Activated naive CD4-positive, alpha-beta T cell treated with anti-CD3 and anti-CD28 coated beads, Interleukin-2, amount 10 ng/mL, durations not matched to agents 7 days and 5 days (primary cell): ENCODE results near the gene KPNA5.
A peak's percentile ranks its signal among the peaks of the same experiment; 100 is the strongest.
"Not testable (repeated sequence)": the region's sequence is repeated elsewhere in the genome, so short reads cannot be mapped to it uniquely, and the experiment has no call there.

Source experiments
- CTCF ChIA-PET: fragments of 350-600 bp; sonication (Branson Sonifier 250); formaldehyde crosslinking; loops from one replicate; lab custom pipeline; 2021; ENCODE audit warnings: antibody characterized with exemption; lab: Charles Lee
- DNase-seq: peaks from one replicate; pipeline ENCODE4 v3.0.0-alpha.2; 2020
- H3K27ac Mint-ChIP-seq: one replicate; pipeline ENCODE4 v1.8.0; 2021; ENCODE audit warnings: mild to moderate bottlenecking, moderate library complexity, mixed read lengths
- H3K27me3 Mint-ChIP-seq: one replicate; pipeline ENCODE4 v1.8.0; 2021; ENCODE audit warnings: mild to moderate bottlenecking, mixed read lengths
- H3K36me3 Mint-ChIP-seq: one replicate; pipeline ENCODE4 v1.8.0; 2021; ENCODE audit warnings: mixed read lengths
- H3K4me1 Mint-ChIP-seq: one replicate; pipeline ENCODE4 v1.8.0; 2021; ENCODE audit warnings: mixed read lengths
- H3K4me3 Mint-ChIP-seq: one replicate; pipeline ENCODE4 v1.8.0; 2021; ENCODE audit warnings: mild to moderate bottlenecking, moderate library complexity, mixed read lengths
- H3K9me3 Mint-ChIP-seq: one replicate; pipeline ENCODE4 v1.8.0; 2021; ENCODE audit warnings: mixed read lengths

The KPNA5 gene

GRCh38 chr6:116676021-116676420, 5.0 kb upstream of the KPNA5 start:
- Mint-ChIP-seq H3K27ac (no peak overlapping the region), H3K4me3 (no peak overlapping the region), H3K36me3 (peaks cover under 1% of the 10 kb centered on the region), H3K9me3 (no peaks in the 10 kb centered on the region), H3K27me3 (peaks cover 11% of the 10 kb centered on the region), H3K4me1 (peaks cover 14% of the 10 kb centered on the region)
- CTCF ChIA-PET = no interaction called here
- DNase-seq = no peak

- peak overlapping the region; percentile 95 for H3K4me3 Mint-ChIP-seq
- DNase-seq = peak; percentile 49
- CTCF ChIA-PET = interaction anchor here (1.1 kb wide), 1 partner anchor 15 kb away, joined by 3 read pairs; no protein-coding TSS in a partner anchor
- peaks cover 4% of the 10 kb centered on the region for H3K27me3 Mint-ChIP-seq
- peaks cover 3% of the 10 kb centered on the region for H3K9me3 Mint-ChIP-seq
- H3K36me3 Mint-ChIP-seq = peaks cover 24% of the 10 kb centered on the region
- H3K4me1 Mint-ChIP-seq = peaks cover 42% of the 10 kb centered on the region
- peak overlapping the region; percentile 98 for H3K27ac Mint-ChIP-seq
Measured at GRCh38 chr6:116682334-116682712, 1.3 kb downstream of the KPNA5 start.

GRCh38 chr6:116685437-116685993, 4.5 kb downstream of the KPNA5 start:
- Mint-ChIP-seq H3K9me3 (peaks cover 3% of the 10 kb centered on the region), H3K27ac (no peak overlapping the region), H3K27me3 (peaks cover 4% of the 10 kb centered on the region), H3K36me3 (peaks cover 26% of the 10 kb centered on the region), H3K4me1 (peaks cover 28% of the 10 kb centered on the region), H3K4me3 (no peak overlapping the region)
- CTCF ChIA-PET = no interaction called here
- no peak for DNase-seq

DNA sequence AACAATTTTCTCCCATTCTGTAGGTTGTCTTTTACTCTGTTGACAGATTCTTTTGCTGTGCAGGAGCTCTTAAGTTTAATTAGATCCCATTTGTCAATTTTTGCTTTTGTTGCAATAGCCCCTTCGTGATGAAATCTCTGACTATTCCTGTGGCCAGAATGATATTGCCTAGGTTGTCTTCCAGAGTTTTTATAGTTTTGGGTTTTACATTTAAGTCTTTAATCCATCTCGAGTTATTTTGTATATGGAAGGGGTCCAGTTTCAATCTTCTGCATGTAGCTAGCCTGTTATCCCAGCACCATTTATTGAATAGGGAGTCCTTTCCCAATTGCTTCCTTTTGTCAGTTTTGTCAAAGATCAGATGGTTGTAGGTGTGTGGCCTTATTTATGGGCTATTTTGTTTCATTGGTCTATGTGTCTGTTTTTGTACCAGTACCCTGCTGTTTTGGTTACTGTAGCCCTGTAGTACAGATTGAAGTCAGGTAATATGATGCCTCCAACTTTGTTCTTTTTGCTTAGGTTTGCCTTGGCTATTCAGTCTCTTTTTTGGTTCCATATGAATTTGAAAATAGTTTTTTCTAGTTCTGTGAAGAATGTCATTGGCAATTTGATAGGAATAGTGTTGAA, 5.6 kb downstream of the KPNA5 start:
- CTCF ChIA-PET, DNase-seq, H3K4me3 Mint-ChIP-seq, H3K9me3 Mint-ChIP-seq, H3K27ac Mint-ChIP-seq, H3K27me3 Mint-ChIP-seq: not testable (repeated sequence)
- Mint-ChIP-seq H3K4me1 (peaks cover 25% of the 10 kb centered on the region), H3K36me3 (peaks cover 27% of the 10 kb centered on the region)

DNA sequence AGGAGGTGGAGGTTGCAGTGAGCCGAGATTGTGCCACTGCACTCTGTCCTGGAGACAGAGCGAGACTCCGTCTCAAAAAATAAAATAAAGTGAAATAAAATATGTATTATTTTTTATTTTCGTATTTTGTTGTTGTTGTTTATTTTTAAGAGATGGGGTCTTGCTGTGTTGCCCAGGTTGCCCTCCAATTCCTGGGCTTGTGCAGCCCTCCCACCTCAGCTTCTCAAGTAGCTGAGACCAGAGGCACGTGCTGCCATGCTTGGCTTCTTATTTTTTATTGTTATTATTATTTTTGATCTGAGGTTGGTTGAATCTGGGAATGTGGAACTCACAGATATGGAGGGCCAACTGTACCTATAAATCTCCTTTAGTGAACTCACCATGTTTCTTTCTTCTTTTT, 10.1 kb downstream of the KPNA5 start:
- peaks cover 20% of the 10 kb centered on the region for H3K4me1 Mint-ChIP-seq

GRCh38 chr6:116692873-116693272, 11.9 kb downstream of the KPNA5 start:
- H3K4me3 Mint-ChIP-seq, H3K9me3 Mint-ChIP-seq, CTCF ChIA-PET, H3K27ac Mint-ChIP-seq, H3K27me3 Mint-ChIP-seq, DNase-seq: not testable (repeated sequence)
- Mint-ChIP-seq H3K4me1 (peaks cover 23% of the 10 kb centered on the region), H3K36me3 (peaks cover 28% of the 10 kb centered on the region)

More for the DNA sequence above, 10.1 kb downstream of the KPNA5 start:
- Mint-ChIP-seq H3K36me3 (peaks cover 25% of the 10 kb centered on the region), H3K27ac (no peak overlapping the region), H3K27me3 (no peaks in the 10 kb centered on the region), H3K9me3 (peaks cover 2% of the 10 kb centered on the region), H3K4me3 (no peak overlapping the region)
- CTCF ChIA-PET = no interaction called here
- DNase-seq = no peak

GRCh38 chr6:116693275-116693674, 12.3 kb downstream of the KPNA5 start:
- H3K9me3 Mint-ChIP-seq, H3K27ac Mint-ChIP-seq, DNase-seq, CTCF ChIA-PET, H3K4me3 Mint-ChIP-seq, H3K27me3 Mint-ChIP-seq: not testable (repeated sequence)
- Mint-ChIP-seq H3K4me1 (peaks cover 24% of the 10 kb centered on the region), H3K36me3 (peaks cover 29% of the 10 kb centered on the region)

DNA sequence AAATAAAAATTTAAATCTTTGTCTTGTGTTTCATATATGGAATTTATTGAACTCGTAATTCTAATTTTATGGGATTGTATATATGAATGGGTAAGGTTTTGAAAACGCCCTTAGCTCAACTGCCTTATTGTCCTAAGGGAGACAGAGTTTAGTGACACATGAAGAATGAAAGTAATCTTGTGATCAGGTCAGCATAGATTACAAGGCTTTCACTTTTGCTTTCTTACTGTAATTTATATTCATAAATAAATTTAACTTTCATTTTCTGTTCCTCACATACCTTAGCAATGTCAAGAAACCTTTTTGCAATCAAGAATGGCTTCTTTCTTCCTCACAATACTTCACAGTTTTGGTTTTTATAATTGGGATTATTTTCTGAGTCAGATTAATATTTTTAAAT, 14.4 kb downstream of the KPNA5 start:
- CTCF ChIA-PET = no interaction called here
- Mint-ChIP-seq H3K27me3 (no peaks in the 10 kb centered on the region), H3K4me1 (peaks cover 24% of the 10 kb centered on the region), H3K4me3 (no peak overlapping the region), H3K27ac (peak overlapping the region; percentile 68), H3K36me3 (peaks cover 40% of the 10 kb centered on the region), H3K9me3 (peaks cover 2% of the 10 kb centered on the region)
- DNase-seq = no peak

- Mint-ChIP-seq H3K9me3 (peaks cover 2% of the 10 kb centered on the region), H3K27me3 (no peaks in the 10 kb centered on the region), H3K27ac (no peak overlapping the region), H3K4me3 (no peak overlapping the region), H3K4me1 (peaks cover 24% of the 10 kb centered on the region), H3K36me3 (peaks cover 47% of the 10 kb centered on the region)
- no peak for DNase-seq
- CTCF ChIA-PET = no interaction called here
Measured at GRCh38 chr6:116697480-116697879, 16.5 kb downstream of the KPNA5 start.

DNA sequence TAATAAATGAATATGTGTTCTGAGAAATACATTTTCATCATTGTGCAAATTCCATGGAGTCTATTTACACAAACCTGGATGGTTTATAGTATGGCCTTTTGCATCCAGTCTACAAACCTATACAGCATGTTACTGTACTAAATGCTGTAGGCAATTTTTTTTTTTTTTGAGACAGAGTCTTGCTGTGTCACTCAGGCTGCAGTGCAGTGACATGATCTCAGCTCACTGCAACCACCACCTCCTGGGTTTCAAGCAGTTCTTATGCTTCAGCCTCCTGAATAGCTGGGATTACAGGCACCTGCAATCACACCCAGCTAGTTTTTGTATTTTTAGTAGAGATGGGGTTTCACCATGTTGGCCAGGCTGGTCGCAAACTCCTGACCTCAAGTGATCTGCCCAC, 22.9 kb downstream of the KPNA5 start:
- DNase-seq, H3K9me3 Mint-ChIP-seq, H3K27me3 Mint-ChIP-seq, H3K4me3 Mint-ChIP-seq, H3K27ac Mint-ChIP-seq, H3K4me1 Mint-ChIP-seq, CTCF ChIA-PET: not testable (repeated sequence)
- H3K36me3 Mint-ChIP-seq = peaks cover 38% of the 10 kb centered on the region

DNA sequence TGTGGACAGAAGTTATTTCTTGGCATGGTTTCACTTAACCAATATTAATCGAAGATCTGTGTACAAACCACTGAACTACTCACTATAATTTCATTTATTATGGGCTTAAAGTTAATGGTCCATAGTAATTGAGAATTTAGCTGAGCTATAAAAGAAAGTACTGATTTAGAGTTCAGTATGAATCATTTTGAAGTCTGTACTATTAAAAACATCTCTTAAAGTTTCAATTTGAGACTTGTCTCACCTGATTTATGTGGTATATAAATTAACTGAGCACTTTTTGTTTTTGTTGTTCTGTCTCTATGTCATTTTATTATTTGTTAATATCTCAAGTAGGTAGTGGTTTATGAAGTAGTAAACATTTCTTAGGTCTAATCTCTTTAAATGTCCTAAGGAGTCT, 24.9 kb downstream of the KPNA5 start:
- Mint-ChIP-seq H3K4me1 (no peaks in the 10 kb centered on the region), H3K4me3 (no peak overlapping the region), H3K27ac (no peak overlapping the region), H3K27me3 (no peaks in the 10 kb centered on the region), H3K36me3 (peaks cover 32% of the 10 kb centered on the region), H3K9me3 (no peaks in the 10 kb centered on the region)
- DNase-seq = no peak
- CTCF ChIA-PET = interaction anchor here (0.7 kb wide), 1 partner anchor 509 kb away, joined by 3 read pairs; no protein-coding TSS in a partner anchor

GRCh38 chr6:116714296-116714695, 33.3 kb downstream of the KPNA5 start:
- DNase-seq = no peak
- no peaks in the 10 kb centered on the region for H3K27me3 Mint-ChIP-seq
- peaks cover 50% of the 10 kb centered on the region for H3K36me3 Mint-ChIP-seq
- CTCF ChIA-PET = no interaction called here
- H3K4me3 Mint-ChIP-seq = no peak overlapping the region
- H3K27ac Mint-ChIP-seq = no peak overlapping the region
- no peaks in the 10 kb centered on the region for H3K9me3 Mint-ChIP-seq
- H3K4me1 Mint-ChIP-seq = no peaks in the 10 kb centered on the region

GRCh38 chr6:116714761-116715160, 33.8 kb downstream of the KPNA5 start:
- Mint-ChIP-seq H3K4me1 (no peaks in the 10 kb centered on the region), H3K27ac (no peak overlapping the region), H3K27me3 (no peaks in the 10 kb centered on the region), H3K4me3 (no peak overlapping the region), H3K9me3 (no peaks in the 10 kb centered on the region), H3K36me3 (peaks cover 48% of the 10 kb centered on the region)
- CTCF ChIA-PET = no interaction called here
- DNase-seq = no peak

- Mint-ChIP-seq H3K36me3 (peaks cover 38% of the 10 kb centered on the region), H3K9me3 (no peaks in the 10 kb centered on the region), H3K27me3 (no peaks in the 10 kb centered on the region), H3K27ac (no peak overlapping the region), H3K4me1 (no peaks in the 10 kb centered on the region), H3K4me3 (no peak overlapping the region)
- CTCF ChIA-PET = no interaction called here
- DNase-seq = no peak
Measured at GRCh38 chr6:116726947-116727346, 45.9 kb downstream of the KPNA5 start.

DNA sequence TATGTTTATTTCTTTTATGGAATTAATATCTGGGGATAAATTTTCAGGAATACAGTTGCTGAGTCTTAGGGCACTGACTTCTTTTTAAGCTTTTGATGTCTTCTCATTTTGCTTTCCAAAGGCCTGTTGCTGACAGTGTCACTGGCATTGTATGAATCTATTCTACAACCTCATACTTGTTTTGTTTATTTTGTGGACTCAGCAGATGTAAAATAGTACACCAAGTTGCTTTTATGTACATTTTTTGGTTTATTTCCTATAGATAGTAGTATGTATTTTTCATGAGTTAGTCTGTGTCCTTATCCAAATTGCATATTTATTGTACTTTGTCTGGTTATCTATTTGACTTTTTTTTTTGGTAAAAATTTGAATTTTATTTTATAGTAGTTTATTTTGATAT, 49.5 kb downstream of the KPNA5 start:
- Mint-ChIP-seq H3K27me3 (no peaks in the 10 kb centered on the region), H3K9me3 (no peaks in the 10 kb centered on the region), H3K27ac (no peak overlapping the region), H3K4me1 (no peaks in the 10 kb centered on the region), H3K36me3 (peaks cover 32% of the 10 kb centered on the region), H3K4me3 (no peak overlapping the region)
- CTCF ChIA-PET = no interaction called here
- DNase-seq = no peak
